BLaER1 (cell line): Measurements from ENCODE around the gene CD40.

Source experiments
- H3K27ac ChIP-seq: shearing (Covaris generic); formaldehyde crosslinking; 2 replicates; pipeline ENCODE4 v1.8.1; 2022
- H3K27me3 ChIP-seq: shearing (Covaris generic); formaldehyde crosslinking; 2 replicates; pipeline ENCODE4 v1.8.1; 2022
- H3K36me3 ChIP-seq: shearing (Covaris generic); formaldehyde crosslinking; 2 replicates; pipeline ENCODE4 v1.8.1; 2022
- H3K4me1 ChIP-seq: shearing (Covaris generic); formaldehyde crosslinking; 2 replicates; pipeline ENCODE4 v1.8.1; 2022
- H3K4me2 ChIP-seq: shearing (Covaris generic); formaldehyde crosslinking; 2 replicates; pipeline ENCODE4 v1.8.1; 2022
- H3K4me3 ChIP-seq: shearing (Covaris generic); formaldehyde crosslinking; 2 replicates; pipeline ENCODE4 v1.8.1; 2022
- H3K9ac ChIP-seq: shearing (Covaris generic); formaldehyde crosslinking; 2 replicates; pipeline ENCODE4 v1.8.1; 2022
- H3K9me3 ChIP-seq: shearing (Covaris generic); formaldehyde crosslinking; 2 replicates; pipeline ENCODE4 v1.8.1; 2022
- H4K20me1 ChIP-seq: shearing (Covaris generic); formaldehyde crosslinking; 2 replicates; pipeline ENCODE4 v1.8.1; 2022
- Cebpa-rat ChIP-seq: shearing (Covaris generic); IDR thresholded peaks from 2 replicates; pipeline ENCODE4 v1.8.1; 2022

The CD40 gene

DNA sequence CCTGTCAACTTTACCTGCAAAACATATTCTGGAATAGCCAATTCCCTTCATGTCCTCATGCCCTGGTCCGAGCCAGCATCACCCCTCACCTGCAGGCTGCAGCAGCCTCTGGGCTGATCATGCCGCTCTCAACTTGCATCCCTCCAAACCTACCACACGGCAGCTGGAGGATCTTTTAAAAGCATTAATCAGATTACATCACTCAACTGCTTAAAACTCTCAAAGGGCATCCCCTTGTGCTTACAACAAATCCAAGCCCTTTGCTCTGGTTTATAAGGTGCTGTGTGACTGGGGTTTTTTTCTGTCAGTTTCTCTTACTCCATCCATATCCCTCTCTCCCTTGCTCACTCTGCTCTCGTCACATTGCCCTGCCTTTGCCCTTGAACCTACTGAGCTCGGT is 24.0 kb downstream of the CD40 start:
- Histone ChIP-seq H3K27me3 (no peaks in the 10 kb centered on the region), H3K9me3 (no peaks in the 10 kb centered on the region), H3K4me3 (no peak overlapping the region), H3K4me1 (peaks cover 6% of the 10 kb centered on the region; the same call in 1 of the 2 replicates), H3K4me2 (no peak overlapping the region), H3K36me3 (no peaks in the 10 kb centered on the region), H3K9ac (no peak overlapping the region), H3K27ac (no peak overlapping the region), H4K20me1 (no peaks in the 10 kb centered on the region)
- no peak for TF ChIP-seq Cebpa-rat

DNA sequence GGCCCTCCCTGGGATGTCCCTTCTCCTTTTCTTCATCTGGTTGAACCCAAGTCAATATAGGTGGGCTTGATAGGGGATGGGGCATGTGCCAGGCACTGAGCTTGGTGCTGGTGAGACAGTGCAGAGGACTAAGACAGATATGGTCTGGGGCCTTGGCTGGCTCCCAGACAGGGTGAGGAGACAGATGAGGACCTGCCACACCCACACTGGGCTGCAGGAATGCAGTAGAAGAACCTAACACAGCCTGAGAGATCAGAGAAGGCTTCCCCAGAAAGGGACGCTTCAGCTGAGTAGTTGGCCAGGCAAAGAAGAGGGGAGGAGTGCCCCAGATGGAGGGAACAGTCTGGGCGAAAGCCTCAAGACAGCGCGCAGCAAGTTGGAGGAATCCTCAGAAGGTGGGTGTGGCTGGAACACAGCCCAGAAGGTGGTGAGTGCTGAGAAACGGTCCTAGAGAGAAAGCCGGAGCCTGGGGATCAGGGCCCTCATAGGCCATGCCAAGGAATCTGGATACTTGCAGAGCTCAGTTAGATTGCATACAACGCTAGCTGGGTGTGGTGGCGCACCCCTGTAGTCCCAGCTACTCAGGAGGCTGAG is 26.4 kb downstream of the CD40 start:
- no peaks in the 10 kb centered on the region for H4K20me1 ChIP-seq
- H3K9me3 ChIP-seq: no peaks in the 10 kb centered on the region
- peaks cover 6% of the 10 kb centered on the region; the same call in 1 of the 2 replicates for H3K4me1 ChIP-seq
- H3K4me3 ChIP-seq: no peak overlapping the region
- H3K27ac ChIP-seq: no peak overlapping the region
- H3K36me3 ChIP-seq: no peaks in the 10 kb centered on the region
- no peaks in the 10 kb centered on the region for H3K27me3 ChIP-seq
- no peak overlapping the region for H3K9ac ChIP-seq
- H3K4me2 ChIP-seq: no peak overlapping the region
- TF ChIP-seq Cebpa-rat: no peak

DNA sequence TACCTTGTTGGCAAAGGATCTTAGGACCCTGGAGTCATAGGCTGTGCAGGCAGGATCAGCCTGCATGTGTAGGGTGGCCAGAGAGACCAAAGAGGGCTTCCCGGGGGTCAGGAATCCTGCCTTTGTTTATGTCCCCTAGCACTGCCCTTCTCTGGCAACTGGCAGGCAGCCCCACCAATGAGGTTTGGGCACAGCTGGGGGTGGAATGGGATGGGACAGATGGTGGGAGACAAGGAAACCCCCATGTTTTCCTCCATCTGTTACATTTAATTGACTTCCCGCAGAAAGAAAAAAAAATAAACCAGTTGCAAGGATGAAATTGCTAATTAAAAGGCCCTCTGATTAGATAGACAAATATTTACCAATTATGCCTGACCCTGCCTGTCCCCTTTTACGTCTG is 27.6 kb downstream of the CD40 start:
- Histone ChIP-seq H3K9ac (no peak overlapping the region), H4K20me1 (no peaks in the 10 kb centered on the region), H3K4me2 (no peak overlapping the region), H3K36me3 (no peaks in the 10 kb centered on the region), H3K4me1 (no peaks in the 10 kb centered on the region), H3K4me3 (no peak overlapping the region), H3K27ac (no peak overlapping the region), H3K27me3 (no peaks in the 10 kb centered on the region), H3K9me3 (no peaks in the 10 kb centered on the region)
- no peak for TF ChIP-seq Cebpa-rat

DNA sequence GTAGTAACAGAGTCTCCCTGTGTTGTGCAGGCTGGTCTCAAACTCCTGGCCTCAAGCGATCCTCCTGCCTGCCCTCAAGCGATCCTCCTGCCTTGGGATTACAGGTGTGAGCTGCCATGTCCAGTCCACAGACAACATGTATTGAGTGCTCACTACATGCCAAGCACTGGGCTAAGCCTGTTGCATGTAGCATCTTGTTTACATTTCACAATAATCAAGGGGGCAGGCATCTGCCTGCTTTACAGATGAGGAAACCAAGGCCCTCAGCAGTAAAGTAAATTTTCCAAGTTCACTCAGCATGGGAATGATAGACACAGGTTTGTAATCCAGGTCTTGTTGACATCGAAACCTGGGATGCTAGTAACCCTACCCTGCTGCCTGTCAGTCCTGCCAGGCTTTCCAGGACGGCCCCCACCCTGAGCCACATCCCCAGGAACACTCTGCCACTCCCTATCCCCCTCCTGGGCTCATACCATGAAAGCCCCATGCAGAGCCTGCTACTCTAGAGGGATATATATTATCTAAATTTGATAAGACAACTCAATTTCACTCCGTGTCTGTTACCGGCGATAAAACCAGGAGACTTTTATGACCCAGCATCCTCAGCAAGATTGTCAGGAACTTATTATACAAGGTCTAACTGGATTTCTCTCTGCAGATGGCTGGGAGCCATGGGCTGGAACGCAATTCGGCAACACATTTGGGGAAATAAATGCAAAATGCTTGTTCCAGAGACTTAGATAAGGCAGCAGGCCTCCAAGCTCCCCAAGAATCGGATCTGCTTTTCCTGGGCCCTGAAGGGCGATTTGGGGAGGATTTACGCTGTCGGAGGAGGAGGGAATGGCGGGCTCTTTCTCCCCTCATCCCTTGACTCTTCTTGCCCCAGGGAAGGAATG is 30.4 kb downstream of the CD40 start:
- Histone ChIP-seq H3K4me2 (no peak overlapping the region), H4K20me1 (no peaks in the 10 kb centered on the region), H3K36me3 (no peaks in the 10 kb centered on the region), H3K27ac (no peak overlapping the region), H3K4me3 (no peak overlapping the region), H3K4me1 (no peaks in the 10 kb centered on the region), H3K9me3 (no peaks in the 10 kb centered on the region), H3K27me3 (no peaks in the 10 kb centered on the region), H3K9ac (no peak overlapping the region)
- TF ChIP-seq Cebpa-rat: no peak

DNA sequence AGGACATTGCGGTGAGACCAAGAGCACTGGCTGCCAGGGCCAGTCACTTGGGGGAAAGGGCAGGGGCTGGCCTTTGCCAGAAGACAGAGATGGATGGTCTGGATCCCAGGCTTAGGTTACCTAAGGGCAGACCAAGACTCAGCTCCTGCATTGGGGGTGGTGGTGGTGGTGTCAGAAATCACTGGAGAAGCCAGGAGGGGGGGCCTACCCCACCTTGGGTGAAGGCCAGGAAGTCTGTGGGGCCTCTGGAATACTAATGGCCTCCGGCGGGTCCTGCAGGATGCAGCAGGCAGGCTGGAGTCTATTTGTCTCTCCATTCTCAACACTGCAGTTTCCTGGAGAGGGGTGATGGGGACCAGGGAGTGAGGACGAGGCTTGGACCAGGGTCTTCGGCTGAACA is 32.8 kb downstream of the CD40 start:
- Histone ChIP-seq H3K27me3 (no peaks in the 10 kb centered on the region), H4K20me1 (no peaks in the 10 kb centered on the region), H3K4me3 (no peak overlapping the region), H3K4me2 (no peak overlapping the region), H3K36me3 (no peaks in the 10 kb centered on the region), H3K9me3 (no peaks in the 10 kb centered on the region), H3K9ac (no peak overlapping the region), H3K4me1 (no peaks in the 10 kb centered on the region), H3K27ac (no peak overlapping the region)
- no peak for TF ChIP-seq Cebpa-rat

DNA sequence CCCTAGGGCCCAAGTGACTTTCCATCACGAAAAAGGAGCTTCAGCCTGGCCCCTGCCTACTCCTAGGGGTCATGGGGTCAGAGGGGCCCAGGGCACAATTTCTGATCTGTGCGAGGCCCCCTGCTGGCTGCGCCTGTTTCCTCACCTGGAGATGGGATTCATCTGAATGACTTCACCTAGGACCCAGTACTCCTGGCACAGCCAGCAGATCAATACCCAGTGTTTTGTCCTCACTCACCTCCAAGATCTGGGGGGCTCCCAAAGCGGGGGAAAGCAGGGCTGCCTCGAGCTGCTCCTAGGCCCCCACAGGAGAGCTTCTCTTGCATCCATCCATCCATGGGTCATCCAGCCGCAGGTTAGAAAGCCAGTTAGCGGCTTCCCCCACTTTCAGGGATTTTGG is 33.8 kb downstream of the CD40 start:
- Histone ChIP-seq H3K4me1 (no peaks in the 10 kb centered on the region), H3K27ac (no peak overlapping the region), H3K4me2 (no peak overlapping the region), H3K9ac (no peak overlapping the region), H3K9me3 (no peaks in the 10 kb centered on the region), H4K20me1 (no peaks in the 10 kb centered on the region), H3K4me3 (no peak overlapping the region), H3K27me3 (no peaks in the 10 kb centered on the region), H3K36me3 (no peaks in the 10 kb centered on the region)
- TF ChIP-seq Cebpa-rat: no peak

DNA sequence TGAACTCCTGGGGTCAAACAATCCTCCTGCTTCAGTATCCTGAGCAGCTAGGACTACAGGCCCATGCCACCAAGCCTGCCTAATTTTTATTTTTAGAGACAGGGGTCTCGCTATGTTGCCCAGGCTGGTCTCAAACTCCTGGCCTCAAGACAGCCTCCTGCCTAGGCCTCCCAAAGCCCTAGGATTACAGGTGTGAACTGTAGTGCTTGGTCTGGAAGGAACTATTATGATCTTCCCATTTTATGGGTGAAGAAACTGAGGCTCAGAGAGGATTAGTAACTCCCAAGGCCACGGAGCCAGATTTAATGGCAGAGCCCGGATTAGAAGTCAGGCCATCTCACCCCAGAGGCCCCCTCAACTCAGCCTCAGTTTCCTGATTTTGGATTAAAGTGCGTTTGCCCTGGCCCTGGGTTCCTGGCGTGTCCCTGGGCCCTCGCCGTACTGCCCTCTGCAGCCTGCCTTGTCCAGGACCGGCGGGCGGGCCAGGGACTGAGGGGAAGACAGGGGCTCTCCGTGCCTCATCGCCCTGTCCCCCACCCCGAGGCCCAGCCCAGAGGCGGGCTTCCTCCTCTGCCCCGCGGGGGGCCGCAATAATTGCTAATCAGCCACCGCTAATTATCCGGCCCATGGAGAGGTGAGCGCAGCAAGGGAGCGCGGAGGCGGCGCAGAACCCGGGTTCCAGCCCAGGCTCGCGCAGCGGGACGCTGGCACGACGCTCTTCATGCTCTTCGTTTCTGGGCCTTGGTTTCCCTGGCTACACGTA is 34.9 kb downstream of the CD40 start:
- Histone ChIP-seq H3K9ac (no peak overlapping the region), H3K4me2 (no peak overlapping the region), H3K27me3 (no peaks in the 10 kb centered on the region), H3K4me3 (no peak overlapping the region), H3K27ac (no peak overlapping the region), H3K9me3 (no peaks in the 10 kb centered on the region), H4K20me1 (no peaks in the 10 kb centered on the region), H3K36me3 (no peaks in the 10 kb centered on the region), H3K4me1 (0 out of 2 replicates have a peak, but pooled peaks cover under 1% of the 10 kb centered on the region)
- TF ChIP-seq Cebpa-rat: no peak

DNA sequence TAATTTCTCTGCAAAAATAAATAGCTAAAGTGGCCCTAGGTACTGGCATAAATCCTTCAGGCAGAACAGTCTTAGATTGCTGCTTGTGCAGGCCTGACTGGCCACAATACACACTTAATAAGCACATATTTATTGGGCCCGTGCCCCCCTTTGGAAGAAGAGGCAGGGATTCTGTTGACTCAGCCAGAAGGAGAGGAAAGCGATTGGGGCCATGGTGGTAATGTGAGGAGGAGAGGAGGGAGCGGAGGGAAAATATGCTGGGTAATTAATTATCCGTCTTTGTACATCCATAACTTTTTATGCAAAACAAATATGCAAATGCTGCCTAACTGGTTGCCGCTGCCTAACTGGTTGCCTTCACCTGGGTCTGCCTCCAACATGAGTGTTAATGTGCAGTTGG is 36.2 kb downstream of the CD40 start:
- TF ChIP-seq Cebpa-rat: no peak
- Histone ChIP-seq H4K20me1 (no peaks in the 10 kb centered on the region), H3K4me1 (peaks cover 7% of the 10 kb centered on the region; the same call in 1 of the 2 replicates), H3K4me2 (no peak overlapping the region), H3K36me3 (no peaks in the 10 kb centered on the region), H3K4me3 (no peak overlapping the region), H3K9ac (no peak overlapping the region), H3K27me3 (no peaks in the 10 kb centered on the region), H3K9me3 (no peaks in the 10 kb centered on the region), H3K27ac (no peak overlapping the region)

DNA sequence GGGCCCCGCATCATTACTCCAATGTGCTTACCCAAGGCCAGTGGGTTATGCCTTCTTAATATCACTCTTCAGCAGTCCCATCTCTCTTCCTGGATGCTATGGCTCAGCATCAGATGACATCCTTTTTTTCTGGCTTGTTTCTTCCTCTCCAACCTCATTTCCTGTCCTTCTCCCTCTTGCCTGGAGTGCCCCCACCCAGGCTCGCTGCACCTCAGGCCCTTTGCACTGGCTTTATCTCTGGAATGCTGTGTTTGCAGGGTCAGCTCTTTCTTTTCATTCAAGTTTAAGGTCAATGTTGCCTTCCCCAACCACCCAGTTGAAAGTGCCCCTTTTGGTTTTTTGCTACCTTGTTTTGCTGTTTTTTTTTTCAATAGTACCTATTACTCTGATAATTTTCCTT is 36.7 kb downstream of the CD40 start:
- no peak overlapping the region for H3K27ac ChIP-seq
- TF ChIP-seq Cebpa-rat: no peak
- H3K4me1 ChIP-seq: peaks cover 7% of the 10 kb centered on the region; the same call in 1 of the 2 replicates
- no peaks in the 10 kb centered on the region for H3K9me3 ChIP-seq
- H3K4me3 ChIP-seq: no peak overlapping the region
- H3K36me3 ChIP-seq: no peaks in the 10 kb centered on the region
- no peak overlapping the region for H3K9ac ChIP-seq
- no peaks in the 10 kb centered on the region for H4K20me1 ChIP-seq
- no peak overlapping the region for H3K4me2 ChIP-seq
- no peaks in the 10 kb centered on the region for H3K27me3 ChIP-seq

DNA sequence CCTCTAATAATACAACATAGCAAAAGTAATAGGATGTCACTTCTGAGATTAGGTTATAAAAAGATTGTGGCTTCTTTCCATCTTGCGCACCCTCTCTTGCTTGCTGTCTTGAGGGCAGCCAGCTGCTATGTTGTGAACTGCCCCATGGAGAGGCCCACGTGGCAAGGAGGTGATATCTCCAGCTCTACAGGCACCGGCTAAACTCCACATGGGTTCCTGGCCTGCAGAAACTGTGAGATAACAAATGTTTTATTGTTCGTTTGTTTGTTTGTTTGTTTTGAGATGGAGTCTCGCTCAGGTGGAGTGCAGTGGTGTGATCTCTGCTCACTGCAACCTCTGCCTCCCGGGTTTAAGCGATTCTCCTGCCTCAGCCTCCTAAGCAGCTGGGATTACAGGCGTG is 38.0 kb downstream of the CD40 start:
- no peak for TF ChIP-seq Cebpa-rat
- H3K27ac ChIP-seq: no peak overlapping the region
- H4K20me1 ChIP-seq: no peaks in the 10 kb centered on the region
- no peaks in the 10 kb centered on the region for H3K27me3 ChIP-seq
- no peaks in the 10 kb centered on the region for H3K9me3 ChIP-seq
- H3K36me3 ChIP-seq: no peaks in the 10 kb centered on the region
- no peak overlapping the region for H3K9ac ChIP-seq
- H3K4me1 ChIP-seq: peaks cover 7% of the 10 kb centered on the region; the same call in 1 of the 2 replicates
- no peak overlapping the region for H3K4me2 ChIP-seq
- no peak overlapping the region for H3K4me3 ChIP-seq
